Thyroid gland (tissue), 4 donors: ENCODE data around the gene APBB2.

Experiments used
- POLR2A ChIP-seq, 2 donors: fragments of 450-650 bp; IDR thresholded peaks; one replicate each; pipeline ENCODE4 v1.6.1; 2017; ENCODE audit warnings: antibody characterized with exemption in 2 of 2, mild to moderate bottlenecking in 2 of 2, moderate library complexity in 1 of 2
- TF ChIP-seq, protein P1 (sequence below), 6 experiments: fragments of 200-600 bp in 3 of 6; fragments of 450-650 bp in 3 of 6; sonication (generic) in 3 of 6; IDR thresholded peaks; one replicate each; pipeline ENCODE4 v1.5.1; 2016 to 2019; ENCODE audit warnings: antibody characterized with exemption in 6 of 6, mild to moderate bottlenecking in 2 of 6, inconsistent platforms in 1 of 6, moderate library complexity in 1 of 6

DNA sequence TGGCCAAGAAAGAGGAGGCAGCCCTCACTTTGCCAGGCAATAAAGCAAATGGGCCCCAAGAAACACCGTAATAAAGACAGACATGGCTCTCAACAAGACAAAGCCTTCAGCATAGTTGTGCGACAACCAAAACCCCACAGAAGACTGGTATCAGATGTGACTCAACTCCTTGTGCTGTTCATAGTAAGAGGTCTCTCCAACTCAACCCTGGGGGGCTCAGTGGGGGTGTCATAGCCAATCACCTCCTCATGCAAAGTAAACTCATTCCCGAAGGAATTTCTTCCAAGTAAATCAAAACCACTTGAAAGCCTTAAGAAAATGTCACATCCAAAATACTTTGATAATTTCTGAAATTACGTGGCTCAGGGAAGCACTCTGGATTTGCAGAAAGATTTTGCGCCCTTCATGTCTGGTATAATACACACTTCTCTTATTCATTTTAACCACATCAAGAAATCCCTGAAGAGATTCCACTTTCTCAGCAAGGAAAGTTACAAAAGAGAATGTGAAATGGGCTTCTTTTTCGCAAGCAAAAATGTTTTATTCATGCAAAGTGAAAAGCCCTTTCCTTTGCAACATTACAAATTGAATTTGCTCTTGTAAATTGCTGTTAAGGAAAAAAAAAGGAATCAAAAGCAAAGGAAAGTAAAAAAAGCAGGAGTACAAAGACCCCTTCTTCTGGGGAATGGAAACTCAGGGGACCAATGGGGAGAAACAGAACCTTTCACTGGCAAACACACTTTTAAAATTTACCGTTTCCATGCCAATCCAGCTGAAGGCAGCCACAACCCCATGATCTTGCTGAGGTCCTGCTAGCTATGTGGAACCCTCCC lies 327.2 kb downstream of the APBB2 start:
- TF ChIP-seq POLR2A (IDR thresholded peaks at IDR 0.05): no peak
- TF ChIP-seq, protein P1, sequence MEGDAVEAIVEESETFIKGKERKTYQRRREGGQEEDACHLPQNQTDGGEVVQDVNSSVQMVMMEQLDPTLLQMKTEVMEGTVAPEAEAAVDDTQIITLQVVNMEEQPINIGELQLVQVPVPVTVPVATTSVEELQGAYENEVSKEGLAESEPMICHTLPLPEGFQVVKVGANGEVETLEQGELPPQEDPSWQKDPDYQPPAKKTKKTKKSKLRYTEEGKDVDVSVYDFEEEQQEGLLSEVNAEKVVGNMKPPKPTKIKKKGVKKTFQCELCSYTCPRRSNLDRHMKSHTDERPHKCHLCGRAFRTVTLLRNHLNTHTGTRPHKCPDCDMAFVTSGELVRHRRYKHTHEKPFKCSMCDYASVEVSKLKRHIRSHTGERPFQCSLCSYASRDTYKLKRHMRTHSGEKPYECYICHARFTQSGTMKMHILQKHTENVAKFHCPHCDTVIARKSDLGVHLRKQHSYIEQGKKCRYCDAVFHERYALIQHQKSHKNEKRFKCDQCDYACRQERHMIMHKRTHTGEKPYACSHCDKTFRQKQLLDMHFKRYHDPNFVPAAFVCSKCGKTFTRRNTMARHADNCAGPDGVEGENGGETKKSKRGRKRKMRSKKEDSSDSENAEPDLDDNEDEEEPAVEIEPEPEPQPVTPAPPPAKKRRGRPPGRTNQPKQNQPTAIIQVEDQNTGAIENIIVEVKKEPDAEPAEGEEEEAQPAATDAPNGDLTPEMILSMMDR (IDR thresholded peaks at IDR 0.05): no peak
